H9 (cell line): ENCODE measurements around the gene PTGFR. TPM values are rescaled to one million over a fixed set of nuclear protein-coding genes. Genes with fewer than 3 reads are reported as not detected.

ENCODE experiments used
- DNase-seq: peaks from one replicate; pipeline ENCODE4 v3.0.0-alpha.2; 2017
- H2AFZ ChIP-seq: one replicate; pipeline ENCODE4 v1.6.1; 2013; ENCODE audit warnings: mild to moderate bottlenecking, low read length, control low read depth, moderate library complexity
- H2AK5ac ChIP-seq: 2 replicates; pipeline ENCODE4 v1.6.1; 2013; ENCODE audit warnings: low read length, control low read depth, mixed read lengths; ENCODE audit not compliant: insufficient read length
- H2BK120ac ChIP-seq: one replicate; pipeline ENCODE4 v1.6.1; 2013; ENCODE audit warnings: low read depth, mild to moderate bottlenecking, low read length, control low read depth, inconsistent platforms; ENCODE audit not compliant: poor library complexity, severe bottlenecking
- H2BK12ac ChIP-seq: 2 replicates; pipeline ENCODE4 v1.6.1; 2013; ENCODE audit warnings: low read length, control low read depth, mixed read lengths, low read depth; ENCODE audit not compliant: insufficient read length
- H2BK15ac ChIP-seq: 2 replicates; pipeline ENCODE4 v1.6.1; 2013; ENCODE audit warnings: low read depth, low read length, control low read depth
- H2BK20ac ChIP-seq: one replicate; pipeline ENCODE4 v1.6.1; 2013; ENCODE audit warnings: low read depth, mild to moderate bottlenecking, low read length, control low read depth, inconsistent platforms; ENCODE audit not compliant: poor library complexity, severe bottlenecking
- H2BK5ac ChIP-seq: 2 replicates; pipeline ENCODE4 v1.6.1; 2013; ENCODE audit warnings: low read length, control low read depth, mixed read lengths; ENCODE audit not compliant: insufficient read length
- H3K14ac ChIP-seq: 2 replicates; pipeline ENCODE4 v1.6.1; 2013; ENCODE audit warnings: low read length, control low read depth; ENCODE audit not compliant: insufficient read depth
- H3K18ac ChIP-seq: 2 replicates; pipeline ENCODE4 v1.6.1; 2013; ENCODE audit warnings: low read depth, mild to moderate bottlenecking, mixed read lengths, low read length, control low read depth; ENCODE audit not compliant: insufficient read length
- H3K23ac ChIP-seq: 2 replicates; pipeline ENCODE4 v1.6.1; 2013; ENCODE audit warnings: low read length, control low read depth, mixed read lengths, low read depth; ENCODE audit not compliant: insufficient read length
- H3K23me2 ChIP-seq: 2 replicates; pipeline ENCODE4 v1.6.1; 2013; ENCODE audit warnings: low read depth, mild to moderate bottlenecking, mixed read lengths, low read length, control low read depth; ENCODE audit not compliant: insufficient read length, poor library complexity, severe bottlenecking
- H3K27ac ChIP-seq: 2 replicates; pipeline ENCODE4 v1.5.1; 2013; ENCODE audit warnings: low read length, control low read depth, mixed read lengths, low read depth; ENCODE audit not compliant: insufficient read length
- H3K27me3 ChIP-seq: 2 replicates; pipeline ENCODE4 v1.6.1; 2013; ENCODE audit warnings: low read length, control low read depth, inconsistent platforms; ENCODE audit not compliant: insufficient read depth
- H3K4ac ChIP-seq: 2 replicates; pipeline ENCODE4 v1.6.1; 2013; ENCODE audit warnings: low read depth, mild to moderate bottlenecking, control low read depth, inconsistent platforms, low read length, moderate library complexity
- H3K4me1 ChIP-seq: 2 replicates; pipeline ENCODE4 v1.6.1; 2013; ENCODE audit warnings: low read length, control low read depth, inconsistent platforms; ENCODE audit not compliant: insufficient read depth
- H3K4me2 ChIP-seq: 2 replicates; pipeline ENCODE4 v1.6.1; 2013; ENCODE audit warnings: low read length, control low read depth, mixed read lengths; ENCODE audit not compliant: insufficient read length, insufficient read depth
- H3K56ac ChIP-seq: 2 replicates; pipeline ENCODE4 v1.6.1; 2013; ENCODE audit warnings: low read depth, mild to moderate bottlenecking, mixed read lengths, low read length, control low read depth; ENCODE audit not compliant: insufficient read length
- H3K79me1 ChIP-seq: 2 replicates; pipeline ENCODE4 v1.6.1; 2013; ENCODE audit warnings: low read depth, mild to moderate bottlenecking, moderate library complexity, low read length, control low read depth, inconsistent platforms; ENCODE audit not compliant: insufficient read depth, poor library complexity, severe bottlenecking
- H3K79me2 ChIP-seq: 2 replicates; pipeline ENCODE4 v1.6.1; 2013; ENCODE audit warnings: low read length, control low read depth, inconsistent platforms; ENCODE audit not compliant: insufficient read depth
- H3K9ac ChIP-seq: 2 replicates; pipeline ENCODE4 v1.6.1; 2013; ENCODE audit warnings: low read length, control low read depth, mixed read lengths; ENCODE audit not compliant: insufficient read length; ENCODE audit errors: extremely low read depth
- H3K9me3 ChIP-seq: one replicate; pipeline ENCODE4 v1.6.1; 2013; ENCODE audit warnings: low read depth, low read length, inconsistent platforms; ENCODE audit not compliant: control insufficient read depth
- H3T11ph ChIP-seq: one replicate; pipeline ENCODE4 v1.6.1; 2013; ENCODE audit warnings: mild to moderate bottlenecking, low read length, control low read depth, inconsistent platforms
- H4K20me1 ChIP-seq: one replicate; pipeline ENCODE4 v1.6.1; 2013; ENCODE audit not compliant: control insufficient read depth, insufficient read length, insufficient read depth
- H4K5ac ChIP-seq: 2 replicates; pipeline ENCODE4 v1.6.1; 2013; ENCODE audit warnings: low read depth, mild to moderate bottlenecking, mixed read lengths, low read length, control low read depth; ENCODE audit not compliant: insufficient read length
- H4K8ac ChIP-seq: replicated peaks from 2 replicates; pipeline ENCODE4 v1.6.1; 2013; ENCODE audit warnings: low read length, control low read depth, mixed read lengths, low read depth; ENCODE audit not compliant: insufficient read length
- H4K91ac ChIP-seq: 2 replicates; pipeline ENCODE4 v1.6.1; 2013; ENCODE audit warnings: low read depth, mild to moderate bottlenecking, moderate library complexity, mixed read lengths, low read length, control low read depth; ENCODE audit not compliant: insufficient read length
- H3K27ac Mint-ChIP-seq, 3 experiments: 2 replicates in 2 of 3; 3 replicates in 1 of 3; pipeline ENCODE4 v1.8.0; 2020 to 2021; ENCODE audit warnings: mixed read lengths in 3 of 3, mild to moderate bottlenecking in 1 of 3, moderate library complexity in 1 of 3
- H3K27me3 Mint-ChIP-seq: 2 replicates; pipeline ENCODE4 v1.8.0; 2021; ENCODE audit warnings: low read depth, mild to moderate bottlenecking, moderate library complexity, mixed read lengths
- H3K36me3 Mint-ChIP-seq, 3 experiments: 2 replicates in 2 of 3; 3 replicates in 1 of 3; pipeline ENCODE4 v1.8.0; 2020 to 2021; ENCODE audit warnings: low read depth in 3 of 3, mixed read lengths in 3 of 3; ENCODE audit not compliant: insufficient read depth in 1 of 3
- H3K4me1 Mint-ChIP-seq, 2 experiments: 2 replicates each; pipeline ENCODE4 v1.8.0; 2020; ENCODE audit warnings: mixed read lengths in 2 of 2
- H3K4me3 Mint-ChIP-seq, 2 experiments: 2 replicates in 1 of 2; 3 replicates in 1 of 2; pipeline ENCODE4 v1.8.0; 2020 to 2021; ENCODE audit warnings: mild to moderate bottlenecking in 2 of 2, mixed read lengths in 2 of 2, moderate library complexity in 1 of 2
- H3K9me3 Mint-ChIP-seq, 2 experiments: 2 replicates in 1 of 2; 3 replicates in 1 of 2; pipeline ENCODE4 v1.8.0; 2020; ENCODE audit warnings: mild to moderate bottlenecking in 2 of 2, mixed read lengths in 2 of 2, moderate library complexity in 1 of 2
- CTCF ChIP-seq: fragments of 200-600 bp; sonication (generic); conservative IDR thresholded peaks from 3 replicates; pipeline ENCODE4 v1.8.0; 2021; ENCODE audit warnings: antibody characterized with exemption, mild to moderate bottlenecking
- total RNA-seq: library from RNA; stranded (reverse); gene quantifications from 2 replicates; pipeline ENCODE4 v1.2.1, GENCODE V29; 2021

PTGFR gene
- total RNA-seq, 1 experiment from 2014 or later, result not detected

GRCh38 chr1:78554840-78555239, 64.1 kb downstream of the PTGFR start:
- H2BK20ac ChIP-seq, result no peak overlapping the region
- TF ChIP-seq CTCF, result no peak
- H3K23me2 ChIP-seq, result no peaks in the 10 kb centered on the region
- no peak overlapping the region for H3K9ac ChIP-seq
- no peak overlapping the region for H3K14ac ChIP-seq
- H3K4me2 ChIP-seq, result no peak overlapping the region
- no peak overlapping the region for H3K27ac Mint-ChIP-seq
- H2BK120ac ChIP-seq, result no peak overlapping the region
- peaks cover 5 to 14% (median 8%) of the 10 kb centered on the region in 3 experiments for H3K36me3 Mint-ChIP-seq
- H3K18ac ChIP-seq, result no peak overlapping the region
- H3K4ac ChIP-seq, result no peak overlapping the region
- no peak overlapping the region for H4K5ac ChIP-seq
- no peaks in the 10 kb centered on the region for H3K4me1 ChIP-seq
- no peak overlapping the region for H2AFZ ChIP-seq
- no peak overlapping the region for H4K8ac ChIP-seq
- H3K79me1 ChIP-seq, result no peaks in the 10 kb centered on the region
- no peaks in the 10 kb centered on the region for H3K79me2 ChIP-seq
- no peak overlapping the region for H2AK5ac ChIP-seq
- no peak overlapping the region for H3K4me3 Mint-ChIP-seq
- peaks cover 12% of the 10 kb centered on the region for H3K27me3 Mint-ChIP-seq
- H2BK12ac ChIP-seq, result no peak overlapping the region
- H3K27ac ChIP-seq, result no peak overlapping the region
- no peaks in the 10 kb centered on the region for H3K9me3 ChIP-seq
- DNase-seq, result no peak
- H3K23ac ChIP-seq, result no peak overlapping the region
- no peaks in the 10 kb centered on the region for H3K4me1 Mint-ChIP-seq
- H2BK5ac ChIP-seq, result no peak overlapping the region
- no peak overlapping the region for H3K56ac ChIP-seq
- no peaks in the 10 kb centered on the region for H3K27me3 ChIP-seq
- no peak overlapping the region for H4K91ac ChIP-seq
- no peaks in the 10 kb centered on the region for H4K20me1 ChIP-seq
- peaks cover 28 to 41% of the 10 kb centered on the region in 2 experiments for H3K9me3 Mint-ChIP-seq
- H2BK15ac ChIP-seq, result no peak overlapping the region
- H3T11ph ChIP-seq, result no peak overlapping the region
